Measurements from ENCODE around the gene MCM9.

- TF ChIP-seq CTCF (IDR thresholded peaks at IDR 0.05; ENCODE audit: low read depth, low read length, poor library complexity, severe bottlenecking) = no peak
- no peak for TF ChIP-seq EZH2phosphoT487 (IDR thresholded peaks at IDR 0.05; ENCODE audit: borderline replicate concordance, low read length)
These were observed 39.7 kb downstream of the MCM9 start for GRCh38 chr6:118895261-118895560.
